Prostate gland (tissue), 2 donors: ENCODE measurements around the gene ITPR2. TPM values are rescaled to one million over a fixed set of nuclear protein-coding genes. Genes with fewer than 3 reads are reported as not detected.
A peak's percentile ranks its signal among the peaks of the same experiment; 100 is the strongest.

Experiments used
- DNase-seq: peaks from one replicate; pipeline ENCODE4 v3.0.0-alpha.2; 2019; ENCODE audit warnings: low spot score
- H3K27ac ChIP-seq, 2 donors: fragments of 200-600 bp; sonication (generic); 2 replicates each; pipeline ENCODE4 v1.5.1; 2017 to 2019
- H3K27me3 ChIP-seq: fragments of 200-600 bp; sonication (generic); replicated peaks from 2 replicates; pipeline ENCODE4 v1.5.1; 2019; ENCODE audit not compliant: insufficient read depth
- H3K36me3 ChIP-seq, 2 donors: fragments of 200-600 bp; sonication (generic); 1 replicate in 1 of 2; 2 replicates in 1 of 2; pipeline versions ENCODE4 v1.5.1 to v1.8.1; 2017 to 2019
- H3K4me1 ChIP-seq: fragments of 200-600 bp; sonication (generic); replicated peaks from 2 replicates; pipeline ENCODE4 v1.5.1; 2019
- H3K4me3 ChIP-seq, 2 donors: fragments of 200-600 bp; sonication (generic); 2 replicates each; pipeline ENCODE4 v1.5.1; 2017 to 2019
- H3K9me3 ChIP-seq: fragments of 200-600 bp; sonication (generic); 2 replicates; pipeline ENCODE4 v1.5.1; 2017
- CTCF ChIP-seq, 4 experiments: fragments of 200-600 bp in 2 of 4; fragments of 450-650 bp in 2 of 4; sonication (generic) in 2 of 4; IDR thresholded peaks; 1 replicate in 3 of 4; 2 replicates in 1 of 4; pipeline ENCODE4 v1.5.1; 2016 to 2019; ENCODE audit warnings: antibody characterized with exemption in 4 of 4, mild to moderate bottlenecking in 2 of 4, moderate library complexity in 2 of 4
- POLR2A ChIP-seq: fragments of 450-650 bp; IDR thresholded peaks from one replicate; pipeline ENCODE4 v1.6.1; 2016; ENCODE audit warnings: antibody characterized with exemption, mild to moderate bottlenecking
- POLR2AphosphoS5 ChIP-seq: sonication (generic); formaldehyde crosslinking; IDR thresholded peaks from one replicate; pipeline ENCODE4 v1.6.1; 2017; ENCODE audit warnings: antibody characterized with exemption
- WGBS: methylation state at CpG from one replicate; pipeline ENCODE4 v1.1.5; 2018; 5-methylcytosine and 5-hydroxymethylcytosine counted together
- intact Hi-C: fragments of 100-400 bp; cut with DNase I; formaldehyde crosslinking; loops from one replicate; pipeline ENCODE4 v1.14.2; 2022
- total RNA-seq, 2 donors: library from RNA; depleted of rRNA; stranded (reverse); fragments of >200 nt; gene quantifications; one replicate each; pipeline ENCODE4 v1.1.0, GENCODE V29; 2016

ITPR2 gene
- total RNA-seq, 2 donors from 2014 or later: 30.0 to 44.4 TPM

GRCh38 chr12:26830783-26831551 is 2.0 kb downstream of the ITPR2 start:
- Histone ChIP-seq H3K36me3 (no peaks in the 10 kb centered on the region), H3K9me3 (no peaks in the 10 kb centered on the region), H3K27me3 (no peaks in the 10 kb centered on the region), H3K4me3 (peak overlapping the region in 1 of 2 donors; percentile 11), H3K4me1 (no peaks in the 10 kb centered on the region), H3K27ac (no peak overlapping the region)
- WGBS: 64% methylated on average over 13 of the region's 13 CpGs
- no peak for DNase-seq
- intact Hi-C loops: loop anchor here (10.0 kb wide), 2 partner anchors 54 to 716 kb away; no protein-coding TSS in a partner anchor
- TF ChIP-seq POLR2A (no peak), CTCF (IDR thresholded peaks at IDR 0.05) (no peak), POLR2AphosphoS5 (no peak)

- intact Hi-C loops: loop anchor here (10.0 kb wide), 2 partner anchors 54 to 716 kb away; no protein-coding TSS in a partner anchor
- H3K27me3 ChIP-seq: no peaks in the 10 kb centered on the region
Measured at GRCh38 chr12:26830363-26830762, 2.6 kb downstream of the ITPR2 start.

GRCh38 chr12:26828280-26829073 is 4.5 kb downstream of the ITPR2 start:
- no peaks in the 10 kb centered on the region for H3K36me3 ChIP-seq
- intact Hi-C loops: no loop called here
- no peaks in the 10 kb centered on the region for H3K27me3 ChIP-seq
- DNase-seq: no peak
- WGBS: 91% methylated on average over 7 of the region's 7 CpGs
- H3K27ac ChIP-seq: no peak overlapping the region
- TF ChIP-seq POLR2AphosphoS5 (no peak), POLR2A (no peak), CTCF (IDR thresholded peaks at IDR 0.05) (no peak)
- no peak overlapping the region for H3K4me3 ChIP-seq
- H3K9me3 ChIP-seq: no peaks in the 10 kb centered on the region
- no peaks in the 10 kb centered on the region for H3K4me1 ChIP-seq

More at GRCh38 chr12:26830363-26830762, 2.6 kb downstream of the ITPR2 start:
- TF ChIP-seq POLR2A (no peak), POLR2AphosphoS5 (no peak), CTCF (IDR thresholded peaks at IDR 0.05) (no peak)
- Histone ChIP-seq H3K4me1 (no peaks in the 10 kb centered on the region), H3K36me3 (no peaks in the 10 kb centered on the region), H3K9me3 (no peaks in the 10 kb centered on the region), H3K27ac (no peak overlapping the region), H3K4me3 (no peak overlapping the region)
- no peak for DNase-seq
- WGBS: 38% methylated on average over 1 of the region's 1 CpG

GRCh38 chr12:26826437-26826836 is 6.6 kb downstream of the ITPR2 start:
- WGBS: 98% methylated on average over 5 of the region's 5 CpGs
- H3K4me3 ChIP-seq: no peak overlapping the region
- no peak overlapping the region for H3K27ac ChIP-seq

More at GRCh38 chr12:26826437-26826836, 6.6 kb downstream of the ITPR2 start:
- intact Hi-C loops: no loop called here
- no peaks in the 10 kb centered on the region for H3K9me3 ChIP-seq
- no peaks in the 10 kb centered on the region for H3K27me3 ChIP-seq
- DNase-seq: no peak
- no peaks in the 10 kb centered on the region for H3K4me1 ChIP-seq
- no peaks in the 10 kb centered on the region for H3K36me3 ChIP-seq
- TF ChIP-seq CTCF (IDR thresholded peaks at IDR 0.05): no peak
- no peak for TF ChIP-seq POLR2A
- no peak for TF ChIP-seq POLR2AphosphoS5
